Upper lobe of left lung (tissue), 4 donors: Measurements from ENCODE around the gene TGM4.

Source experiments
- POLR2A ChIP-seq, 4 donors: fragments of 450-650 bp; IDR thresholded peaks; one replicate each; pipeline ENCODE4 v1.5.1; 2016 to 2017; ENCODE audit warnings: antibody characterized with exemption in 4 of 4, mild to moderate bottlenecking in 2 of 4
- POLR2AphosphoS5 ChIP-seq, 2 donors: sonication (generic); formaldehyde crosslinking; IDR thresholded peaks; one replicate each; pipeline ENCODE4 v1.5.1; 2017; ENCODE audit warnings: antibody characterized with exemption in 2 of 2
- TF ChIP-seq, protein P1 (sequence below), 6 experiments: fragments of 450-650 bp in 4 of 6; fragments of 200-600 bp in 2 of 6; sonication (generic) in 2 of 6; IDR thresholded peaks; one replicate each; pipeline ENCODE4 v1.5.1; 2016 to 2019; ENCODE audit warnings: antibody characterized with exemption in 6 of 6

DNA sequence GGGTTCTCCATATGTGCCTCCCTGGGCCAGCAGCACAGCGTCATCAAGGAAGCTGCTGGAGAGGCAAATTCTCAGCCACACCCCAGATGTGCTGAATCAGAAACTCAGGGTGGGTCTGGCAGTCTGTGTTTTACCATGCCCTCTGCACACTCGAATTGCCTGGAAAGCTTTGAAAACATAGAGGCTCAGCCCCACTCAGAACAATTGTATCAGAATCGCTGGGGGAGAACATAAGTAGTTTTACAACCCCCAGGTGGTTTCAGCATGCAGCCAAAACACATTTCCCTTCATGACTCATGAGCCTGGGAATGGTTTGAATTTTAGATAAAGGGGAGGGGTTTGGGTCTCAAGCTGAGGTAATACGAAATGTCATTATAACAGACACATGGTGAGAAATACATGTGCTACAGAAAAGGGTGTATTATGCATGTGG lies 9.6 kb downstream of the TGM4 start:
- TF ChIP-seq POLR2A (IDR thresholded peaks at IDR 0.05) = no peak
- TF ChIP-seq, protein P1, sequence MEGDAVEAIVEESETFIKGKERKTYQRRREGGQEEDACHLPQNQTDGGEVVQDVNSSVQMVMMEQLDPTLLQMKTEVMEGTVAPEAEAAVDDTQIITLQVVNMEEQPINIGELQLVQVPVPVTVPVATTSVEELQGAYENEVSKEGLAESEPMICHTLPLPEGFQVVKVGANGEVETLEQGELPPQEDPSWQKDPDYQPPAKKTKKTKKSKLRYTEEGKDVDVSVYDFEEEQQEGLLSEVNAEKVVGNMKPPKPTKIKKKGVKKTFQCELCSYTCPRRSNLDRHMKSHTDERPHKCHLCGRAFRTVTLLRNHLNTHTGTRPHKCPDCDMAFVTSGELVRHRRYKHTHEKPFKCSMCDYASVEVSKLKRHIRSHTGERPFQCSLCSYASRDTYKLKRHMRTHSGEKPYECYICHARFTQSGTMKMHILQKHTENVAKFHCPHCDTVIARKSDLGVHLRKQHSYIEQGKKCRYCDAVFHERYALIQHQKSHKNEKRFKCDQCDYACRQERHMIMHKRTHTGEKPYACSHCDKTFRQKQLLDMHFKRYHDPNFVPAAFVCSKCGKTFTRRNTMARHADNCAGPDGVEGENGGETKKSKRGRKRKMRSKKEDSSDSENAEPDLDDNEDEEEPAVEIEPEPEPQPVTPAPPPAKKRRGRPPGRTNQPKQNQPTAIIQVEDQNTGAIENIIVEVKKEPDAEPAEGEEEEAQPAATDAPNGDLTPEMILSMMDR (IDR thresholded peaks at IDR 0.05) = no peak
- no peak for TF ChIP-seq POLR2AphosphoS5 (IDR thresholded peaks at IDR 0.05)
